MM.1S (cell line): ENCODE results near the gene IL6ST.
A peak's percentile ranks its signal among the peaks of the same experiment; 100 is the strongest.
"Not testable (repeated sequence)": the region's sequence is repeated elsewhere in the genome, so short reads cannot be mapped to it uniquely, and the experiment has no call there.

Source experiments
- DNase-seq: peaks from one replicate; pipeline ENCODE4 v3.0.0-alpha.2; 2015
- H2AFZ ChIP-seq: fragments of 300-600 bp; sonication (generic); 2 replicates; pipeline ENCODE4 v1.6.0; 2016; ENCODE audit warnings: antibody characterized with exemption, low read length
- H3F3A ChIP-seq: fragments of 300-600 bp; sonication (generic); 2 replicates; pipeline ENCODE4 v1.6.1; 2016; ENCODE audit warnings: mild to moderate bottlenecking, antibody characterized with exemption, low read length, moderate library complexity, mixed read lengths; ENCODE audit not compliant: insufficient read depth
- H3K27ac ChIP-seq: fragments of 300-600 bp; sonication (generic); 2 replicates; pipeline ENCODE4 v1.5.1; 2016; ENCODE audit warnings: mild to moderate bottlenecking, low read length
- H3K27me3 ChIP-seq: fragments of 300-600 bp; sonication (generic); replicated peaks from 2 replicates; pipeline ENCODE4 v1.6.0; 2016; ENCODE audit warnings: low read length; ENCODE audit not compliant: insufficient read depth
- H3K36me3 ChIP-seq: fragments of 300-600 bp; sonication (generic); replicated peaks from 2 replicates; pipeline ENCODE4 v1.6.1; 2016; ENCODE audit warnings: mild to moderate bottlenecking, low read length, mixed read lengths; ENCODE audit not compliant: insufficient read depth
- H3K4me1 ChIP-seq: fragments of 300-600 bp; sonication (generic); 2 replicates; pipeline ENCODE4 v1.6.1; 2016; ENCODE audit warnings: low read length, mixed read lengths
- H3K4me2 ChIP-seq: fragments of 300-600 bp; sonication (generic); 2 replicates; pipeline ENCODE4 v1.6.0; 2016; ENCODE audit warnings: low read depth, low read length
- H3K4me3 ChIP-seq: fragments of 300-600 bp; sonication (generic); 2 replicates; pipeline ENCODE4 v1.5.1; 2016; ENCODE audit warnings: low read length, mixed read lengths
- H3K79me2 ChIP-seq: fragments of 300-600 bp; sonication (generic); 2 replicates; pipeline ENCODE4 v1.6.1; 2016; ENCODE audit warnings: mixed run types, low read length, mixed read lengths
- H3K9ac ChIP-seq: fragments of 300-600 bp; sonication (generic); 2 replicates; pipeline ENCODE4 v1.6.1; 2016; ENCODE audit warnings: low read length, mixed read lengths
- H3K9me2 ChIP-seq: fragments of 300-600 bp; sonication (generic); replicated peaks from 2 replicates; pipeline ENCODE4 v1.6.1; 2016; ENCODE audit warnings: mild to moderate bottlenecking, low read length, mixed read lengths; ENCODE audit not compliant: insufficient read depth
- H3K9me3 ChIP-seq: fragments of 300-600 bp; sonication (generic); replicated peaks from 2 replicates; pipeline ENCODE4 v1.6.1; 2016; ENCODE audit warnings: mild to moderate bottlenecking, low read length, mixed read lengths; ENCODE audit not compliant: insufficient read depth
- H4K20me1 ChIP-seq: fragments of 300-600 bp; sonication (generic); 2 replicates; pipeline ENCODE4 v1.6.1; 2016; ENCODE audit warnings: mild to moderate bottlenecking, low read length, moderate library complexity, mixed read lengths; ENCODE audit not compliant: insufficient read depth
- EZH2 ChIP-seq: fragments of 300-600 bp; sonication (generic); optimal IDR thresholded peaks from 2 replicates; pipeline ENCODE3; 2017; ENCODE audit warnings: low read depth, mild to moderate bottlenecking, antibody characterized with exemption, low read length, mixed read lengths
- EZH2phosphoT487 ChIP-seq: fragments of 300-600 bp; sonication (generic); IDR thresholded peaks from 2 replicates; pipeline ENCODE4 v1.6.1; 2018; ENCODE audit warnings: antibody characterized with exemption, low read length
- TF ChIP-seq, protein P1 (sequence below): fragments of 300-600 bp; sonication (generic); IDR thresholded peaks from 2 replicates; pipeline ENCODE4 v1.5.1; 2016; ENCODE audit warnings: antibody characterized with exemption, low read length, mixed read lengths

IL6ST gene

GRCh38 chr5:55988979-55989638, 5.7 kb downstream of the IL6ST start:
- peaks cover 99% of the 10 kb centered on the region for H3K79me2 ChIP-seq
- TF ChIP-seq EZH2 (no peak), EZH2phosphoT487 (no peak)
- TF ChIP-seq, protein P1, sequence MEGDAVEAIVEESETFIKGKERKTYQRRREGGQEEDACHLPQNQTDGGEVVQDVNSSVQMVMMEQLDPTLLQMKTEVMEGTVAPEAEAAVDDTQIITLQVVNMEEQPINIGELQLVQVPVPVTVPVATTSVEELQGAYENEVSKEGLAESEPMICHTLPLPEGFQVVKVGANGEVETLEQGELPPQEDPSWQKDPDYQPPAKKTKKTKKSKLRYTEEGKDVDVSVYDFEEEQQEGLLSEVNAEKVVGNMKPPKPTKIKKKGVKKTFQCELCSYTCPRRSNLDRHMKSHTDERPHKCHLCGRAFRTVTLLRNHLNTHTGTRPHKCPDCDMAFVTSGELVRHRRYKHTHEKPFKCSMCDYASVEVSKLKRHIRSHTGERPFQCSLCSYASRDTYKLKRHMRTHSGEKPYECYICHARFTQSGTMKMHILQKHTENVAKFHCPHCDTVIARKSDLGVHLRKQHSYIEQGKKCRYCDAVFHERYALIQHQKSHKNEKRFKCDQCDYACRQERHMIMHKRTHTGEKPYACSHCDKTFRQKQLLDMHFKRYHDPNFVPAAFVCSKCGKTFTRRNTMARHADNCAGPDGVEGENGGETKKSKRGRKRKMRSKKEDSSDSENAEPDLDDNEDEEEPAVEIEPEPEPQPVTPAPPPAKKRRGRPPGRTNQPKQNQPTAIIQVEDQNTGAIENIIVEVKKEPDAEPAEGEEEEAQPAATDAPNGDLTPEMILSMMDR, result no peak

GRCh38 chr5:55988428-55988827, 6.3 kb downstream of the IL6ST start:
- not testable (repeated sequence) for H3K9ac ChIP-seq, DNase-seq, H2AFZ ChIP-seq, H3K36me3 ChIP-seq, H3K9me3 ChIP-seq, H4K20me1 ChIP-seq, H3K9me2 ChIP-seq, H3K27me3 ChIP-seq
- peak overlapping the region; percentile 90; the same call in 1 of the 2 replicates for H3K27ac ChIP-seq
- H3F3A ChIP-seq, result peaks cover 82% of the 10 kb centered on the region
- H3K4me1 ChIP-seq, result peaks cover 37% of the 10 kb centered on the region
- peaks cover 99% of the 10 kb centered on the region for H3K79me2 ChIP-seq
- H3K4me3 ChIP-seq, result peak overlapping the region; percentile 13; the same call in 1 of the 2 replicates
- H3K4me2 ChIP-seq, result peak overlapping the region; percentile 55; the same call in 1 of the 2 replicates

More at GRCh38 chr5:55988979-55989638, 5.7 kb downstream of the IL6ST start:
- DNase-seq, result peak; percentile 20
- Histone ChIP-seq H3K4me1 (peaks cover 37% of the 10 kb centered on the region), H3K4me2 (peak overlapping the region; percentile 80), H3K4me3 (peak overlapping the region; percentile 55), H3K9me3 (no peaks in the 10 kb centered on the region), H3K9ac (peak overlapping the region; percentile 60), H2AFZ (no peak overlapping the region), H3K36me3 (no peaks in the 10 kb centered on the region; the same call in 1 of the 2 replicates), H3K27ac (peak overlapping the region; percentile 90; the same call in 1 of the 2 replicates), H3F3A (peaks cover 81% of the 10 kb centered on the region), H3K27me3 (no peaks in the 10 kb centered on the region), H3K9me2 (no peaks in the 10 kb centered on the region), H4K20me1 (peaks cover 9% of the 10 kb centered on the region)

GRCh38 chr5:55986931-55987330, 7.8 kb downstream of the IL6ST start:
- Histone ChIP-seq H3F3A (peaks cover 80% of the 10 kb centered on the region), H3K27ac (peak overlapping the region; percentile 90; the same call in 1 of the 2 replicates), H2AFZ (no peak overlapping the region), H3K79me2 (peaks cover 99% of the 10 kb centered on the region), H3K9me2 (no peaks in the 10 kb centered on the region), H3K27me3 (no peaks in the 10 kb centered on the region), H3K36me3 (peaks cover 3% of the 10 kb centered on the region; the same call in 1 of the 2 replicates), H3K4me2 (peak overlapping the region; percentile 55), H3K9ac (peak overlapping the region; percentile 43; the same call in 1 of the 2 replicates), H3K4me1 (peaks cover 50% of the 10 kb centered on the region), H4K20me1 (peaks cover 9% of the 10 kb centered on the region), H3K9me3 (no peaks in the 10 kb centered on the region), H3K4me3 (0 out of 2 replicates have a peak overlapping the region, but pooled peaks have one; percentile 1)
- TF ChIP-seq EZH2 (no peak), EZH2phosphoT487 (no peak)
- TF ChIP-seq, protein P1, result peak; percentile 21
- DNase-seq, result peak; percentile 67

DNA sequence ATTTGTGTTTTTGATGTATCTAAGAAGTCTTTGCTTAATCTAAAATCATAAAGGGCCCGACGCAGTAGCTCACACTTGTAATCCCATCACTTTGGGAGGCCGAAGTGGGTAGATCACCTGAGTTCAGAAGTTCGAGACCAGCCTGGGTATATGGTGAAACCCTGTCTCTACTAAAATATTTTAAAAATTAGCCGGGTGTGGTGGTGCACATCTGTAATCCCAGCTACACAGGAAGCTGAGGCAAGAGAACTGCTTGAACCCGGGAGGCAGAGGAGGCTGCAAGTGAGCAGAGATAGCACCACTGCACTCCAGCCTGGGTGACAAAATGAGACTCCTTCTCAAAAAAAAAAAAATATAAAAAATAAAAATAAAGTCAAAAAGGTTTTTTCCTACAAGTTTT, 9.6 kb downstream of the IL6ST start:
- Histone ChIP-seq H3K27ac (peak overlapping the region; percentile 90; the same call in 1 of the 2 replicates), H3K9me3 (no peaks in the 10 kb centered on the region), H2AFZ (no peak overlapping the region), H3K9me2 (no peaks in the 10 kb centered on the region), H3K27me3 (no peaks in the 10 kb centered on the region), H3K36me3 (peaks cover 7% of the 10 kb centered on the region; the same call in 1 of the 2 replicates), H3K4me3 (peak overlapping the region; percentile 32; the same call in 1 of the 2 replicates), H3K4me1 (peaks cover 52% of the 10 kb centered on the region), H4K20me1 (peaks cover 9% of the 10 kb centered on the region), H3K9ac (peak overlapping the region; percentile 43), H3K79me2 (peaks cover 100% of the 10 kb centered on the region), H3K4me2 (peak overlapping the region; percentile 55), H3F3A (peaks cover 71% of the 10 kb centered on the region)
- TF ChIP-seq EZH2phosphoT487 (no peak), EZH2 (no peak)
- TF ChIP-seq, protein P1, result no peak
- DNase-seq, result peak; percentile 51
